UCSD-AML1 (cell line): Measurements from ENCODE around the gene PPP1R13L.
"Not testable (repeated sequence)": the region's sequence is repeated elsewhere in the genome, so short reads cannot be mapped to it uniquely, and the experiment has no call there.

Source experiments
- DNase-seq: peaks from one replicate; lab custom pipeline; 2025; ENCODE audit not compliant: unreplicated experiment; lab: John Stamatoyannopoulos, UW

Gene PPP1R13L

GRCh38 chr19:45437328-45437727, 32.5 kb upstream of the PPP1R13L start:
- no peak for DNase-seq

GRCh38 chr19:45432543-45432942, 27.7 kb upstream of the PPP1R13L start:
- DNase-seq, result not testable (repeated sequence)

GRCh38 chr19:45431008-45431407, 26.1 kb upstream of the PPP1R13L start:
- DNase-seq, result not testable (repeated sequence)

DNA sequence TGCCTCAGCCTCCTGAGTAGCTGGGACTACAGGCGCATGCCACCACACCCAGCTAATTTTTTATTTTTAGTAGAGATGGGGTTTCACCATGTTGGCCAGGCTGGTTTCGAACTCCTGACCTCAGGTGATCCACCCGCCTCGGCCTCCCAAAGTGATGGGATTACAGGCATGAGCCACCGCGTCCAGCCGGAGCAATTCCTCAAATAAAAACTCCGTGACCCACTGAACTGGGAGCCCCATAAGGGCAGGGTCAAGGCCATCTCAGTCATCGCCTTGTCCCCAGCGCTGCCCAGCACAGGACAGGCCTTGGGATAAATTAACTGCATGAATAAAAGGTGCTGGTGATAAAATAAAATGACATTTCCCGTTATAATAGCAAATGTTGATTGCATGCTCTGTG, 25.0 kb upstream of the PPP1R13L start:
- not testable (repeated sequence) for DNase-seq

GRCh38 chr19:45428384-45429231, 23.7 kb upstream of the PPP1R13L start:
- peak; percentile 60 for DNase-seq

GRCh38 chr19:45424191-45425058, 19.6 kb upstream of the PPP1R13L start:
- peak; percentile 82 for DNase-seq

DNA sequence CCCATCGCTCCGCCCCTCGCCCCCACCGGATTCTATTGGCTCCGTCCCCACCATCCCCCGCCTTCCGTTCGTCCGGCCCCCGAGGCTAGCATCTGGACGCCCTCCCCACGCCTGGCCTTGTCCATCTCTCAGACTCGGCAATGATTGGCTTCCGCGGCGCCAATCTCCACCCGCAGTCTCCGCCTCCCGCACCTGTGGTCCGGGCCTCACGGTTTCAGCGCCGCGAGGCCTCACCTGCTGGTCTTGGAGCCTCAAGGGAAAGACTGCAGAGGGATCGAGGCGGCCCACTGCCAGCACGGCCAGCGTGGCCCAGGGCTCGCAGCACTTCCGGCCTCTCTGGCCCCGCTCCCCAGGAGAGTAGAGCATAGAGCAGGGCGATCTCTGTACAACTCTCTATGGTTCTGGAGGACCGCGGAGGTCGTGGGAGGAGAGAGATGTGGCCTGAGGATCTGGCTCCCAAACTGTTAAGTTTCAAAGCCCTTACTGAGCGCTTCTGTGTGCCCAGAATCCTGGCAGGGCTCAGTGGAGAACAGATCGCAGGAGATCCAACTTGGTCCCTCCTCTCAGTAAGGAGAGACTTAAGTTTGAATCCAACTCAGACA, 18.8 kb upstream of the PPP1R13L start, which contains the start of gene ERCC1:
ERCC1 (minus strand) TSS at position 329 of the 602 bp plus-strand sequence. CDS start 543 bp downstream, outside the sequence.
- peak; percentile 97 for DNase-seq

GRCh38 chr19:45423033-45423588, 18.2 kb upstream of the PPP1R13L start:
- DNase-seq, result no peak

- DNase-seq, result no peak
These were observed 17.2 kb upstream of the PPP1R13L start for GRCh38 chr19:45421947-45422498.

DNA sequence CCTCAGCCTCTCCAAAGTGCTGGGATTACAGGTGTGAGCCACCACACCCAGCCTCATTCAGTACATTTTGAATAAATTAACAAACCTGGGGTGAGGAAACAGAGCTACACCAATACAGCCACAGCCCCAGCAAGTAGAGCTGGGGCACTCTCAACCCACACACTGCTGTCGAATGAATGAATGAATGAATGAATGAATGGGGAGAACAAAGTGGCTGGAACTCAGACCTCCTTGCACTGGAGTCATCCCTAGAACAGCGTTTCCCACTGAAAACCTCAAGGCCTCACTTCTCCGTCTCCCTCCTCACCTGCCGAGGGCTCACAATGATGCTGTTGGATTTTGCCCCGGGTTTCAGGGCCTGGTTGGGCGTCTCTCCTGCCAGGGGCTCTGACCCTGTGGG, 16.0 kb upstream of the PPP1R13L start:
- DNase-seq, result no peak

GRCh38 chr19:45420356-45420755, 15.5 kb upstream of the PPP1R13L start:
- no peak for DNase-seq

DNA sequence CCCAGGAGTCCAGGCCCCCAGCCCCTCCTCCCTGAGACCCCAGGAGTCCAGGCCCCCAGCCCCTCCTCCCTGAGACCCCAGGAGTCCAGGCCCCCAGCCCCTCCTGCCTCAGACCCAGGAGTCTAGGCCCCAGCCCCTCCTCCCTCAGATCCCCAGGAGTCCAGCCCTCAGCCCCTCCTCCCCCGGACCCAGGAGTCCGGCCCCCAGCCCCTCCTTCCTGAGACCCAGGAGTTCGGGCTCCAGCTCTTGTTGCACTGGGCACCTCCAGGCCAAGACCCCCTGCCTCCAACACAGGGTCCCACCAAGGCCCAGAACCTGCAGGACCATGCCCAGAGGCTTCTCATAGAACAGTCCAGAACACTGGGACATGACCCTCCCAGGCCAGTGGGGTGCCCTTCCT, 15.0 kb upstream of the PPP1R13L start:
- no peak for DNase-seq

DNA sequence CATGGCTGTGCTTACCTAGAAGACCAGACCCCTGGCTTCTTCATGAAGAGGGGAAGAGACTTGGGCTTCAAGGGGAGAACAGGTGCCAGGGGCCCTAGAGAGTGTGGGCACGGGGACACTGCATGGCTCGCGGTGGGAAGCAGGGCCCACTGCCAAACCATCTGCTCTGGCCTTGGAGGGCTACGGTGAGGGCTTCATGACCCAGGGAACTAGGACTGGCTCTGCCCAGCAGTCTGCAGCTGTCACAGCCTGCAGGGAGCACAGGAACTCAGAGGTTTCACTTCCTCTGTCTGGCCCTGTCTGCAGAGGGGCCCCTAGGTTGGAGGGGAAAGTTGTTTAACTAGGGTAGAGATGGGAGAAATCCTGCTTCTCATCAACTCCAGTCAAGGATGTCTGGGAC, 14.5 kb upstream of the PPP1R13L start:
- DNase-seq, result peak; percentile 32

DNA sequence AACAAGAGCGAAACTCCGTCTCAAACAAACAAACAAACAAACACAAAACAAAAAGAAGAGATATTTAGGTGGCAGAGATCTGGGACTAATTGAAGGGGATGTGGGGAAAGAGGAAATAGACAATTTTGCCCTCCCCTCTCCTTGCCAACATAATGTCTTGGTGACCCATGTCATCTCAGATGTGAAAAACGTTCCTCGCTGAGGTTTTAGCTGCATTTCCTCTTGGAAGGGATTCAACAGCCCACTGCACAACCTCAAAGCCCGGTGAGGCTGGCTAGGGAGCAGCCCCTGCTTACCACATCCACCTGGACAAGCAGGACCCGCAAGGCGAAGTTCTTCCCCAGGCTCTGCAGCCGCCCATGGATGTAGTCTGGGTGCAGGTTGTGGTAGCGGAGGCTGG, 13.9 kb upstream of the PPP1R13L start:
- no peak for DNase-seq

GRCh38 chr19:45417151-45417550, 12.3 kb upstream of the PPP1R13L start:
- DNase-seq, result no peak

DNA sequence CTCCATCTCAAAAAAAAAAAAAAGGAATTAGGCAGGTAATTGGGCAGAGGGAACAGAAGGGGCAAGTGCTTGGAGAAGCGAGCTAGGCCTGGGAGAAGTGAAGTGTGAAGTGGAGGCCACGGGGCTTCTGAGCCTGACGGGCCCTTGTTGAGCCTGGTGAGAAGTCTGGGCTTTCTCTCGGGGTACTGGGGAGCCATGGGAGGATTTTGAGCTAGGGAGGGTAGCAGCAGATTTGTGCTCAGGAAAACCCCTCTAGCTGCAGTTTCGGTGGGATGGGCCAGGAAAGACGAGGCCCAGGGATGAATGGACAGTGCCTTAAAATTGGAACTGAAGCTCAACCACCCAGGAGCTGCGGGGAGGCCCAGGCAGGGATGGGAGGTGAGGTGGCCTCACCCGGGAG, 9.6 kb upstream of the PPP1R13L start:
- DNase-seq, result no peak

- no peak for DNase-seq
These were observed 8.6 kb upstream of the PPP1R13L start for GRCh38 chr19:45413497-45413896.

- DNase-seq, result not testable (repeated sequence)
These were observed 5.5 kb upstream of the PPP1R13L start for GRCh38 chr19:45410330-45410729.

DNA sequence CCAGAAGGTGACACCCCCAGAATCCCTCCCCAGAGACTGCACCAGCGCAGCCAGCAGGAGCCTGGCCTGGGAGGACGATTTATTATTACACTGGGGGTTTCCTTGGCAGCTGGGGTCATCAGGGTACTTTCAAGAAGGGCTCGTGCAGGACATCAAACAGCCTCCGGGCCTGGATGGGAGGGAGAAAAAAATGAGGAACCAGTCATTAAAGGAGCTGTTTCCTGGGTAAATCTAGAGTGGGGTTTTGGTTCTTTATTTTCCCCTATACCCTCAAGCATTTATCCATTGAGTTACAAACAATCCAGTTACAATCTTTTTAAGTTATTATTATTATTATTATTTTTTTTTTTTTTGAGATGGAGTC, 4.7 kb upstream of the PPP1R13L start:
- no peak for DNase-seq

GRCh38 chr19:45408830-45409556, 4.1 kb upstream of the PPP1R13L start:
- no peak for DNase-seq
